ENCODE results near the gene EYA2.

DNA sequence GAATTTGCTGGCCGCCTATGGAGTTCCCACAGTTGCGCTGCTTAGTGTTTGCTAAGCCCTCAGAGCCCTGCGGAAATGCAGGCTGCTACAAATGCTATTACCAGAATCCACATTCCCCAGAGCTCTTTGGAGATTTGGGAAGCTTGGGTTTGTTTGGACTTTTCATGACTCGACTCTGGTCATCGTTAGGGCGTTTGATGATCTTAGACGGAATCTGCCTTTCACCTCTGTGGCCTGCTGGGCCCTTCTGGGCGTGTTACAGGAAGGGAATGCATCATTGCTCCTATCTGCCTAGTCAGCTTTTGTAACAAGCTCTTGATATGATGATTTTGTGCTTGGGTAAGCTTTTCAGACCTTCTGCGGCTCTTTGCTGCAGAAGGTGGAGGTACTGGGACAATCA lies 50.8 kb downstream of the EYA2 start:
- TF ChIP-seq, protein P1, sequence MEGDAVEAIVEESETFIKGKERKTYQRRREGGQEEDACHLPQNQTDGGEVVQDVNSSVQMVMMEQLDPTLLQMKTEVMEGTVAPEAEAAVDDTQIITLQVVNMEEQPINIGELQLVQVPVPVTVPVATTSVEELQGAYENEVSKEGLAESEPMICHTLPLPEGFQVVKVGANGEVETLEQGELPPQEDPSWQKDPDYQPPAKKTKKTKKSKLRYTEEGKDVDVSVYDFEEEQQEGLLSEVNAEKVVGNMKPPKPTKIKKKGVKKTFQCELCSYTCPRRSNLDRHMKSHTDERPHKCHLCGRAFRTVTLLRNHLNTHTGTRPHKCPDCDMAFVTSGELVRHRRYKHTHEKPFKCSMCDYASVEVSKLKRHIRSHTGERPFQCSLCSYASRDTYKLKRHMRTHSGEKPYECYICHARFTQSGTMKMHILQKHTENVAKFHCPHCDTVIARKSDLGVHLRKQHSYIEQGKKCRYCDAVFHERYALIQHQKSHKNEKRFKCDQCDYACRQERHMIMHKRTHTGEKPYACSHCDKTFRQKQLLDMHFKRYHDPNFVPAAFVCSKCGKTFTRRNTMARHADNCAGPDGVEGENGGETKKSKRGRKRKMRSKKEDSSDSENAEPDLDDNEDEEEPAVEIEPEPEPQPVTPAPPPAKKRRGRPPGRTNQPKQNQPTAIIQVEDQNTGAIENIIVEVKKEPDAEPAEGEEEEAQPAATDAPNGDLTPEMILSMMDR (IDR thresholded peaks at IDR 0.05): no peak
- TF ChIP-seq EZH2 (IDR thresholded peaks at IDR 0.05; ENCODE audit: borderline replicate concordance, insufficient read depth, low read depth, low read length, poor library complexity, severe bottlenecking): no peak

All from B cell (primary cell).